CD4-positive, alpha-beta T cell (primary cell): ENCODE results near the gene NECTIN4. TPM values are rescaled to one million over a fixed set of nuclear protein-coding genes. Genes with fewer than 3 reads are reported as not detected.
"Not testable (repeated sequence)": the region's sequence is repeated elsewhere in the genome, so short reads cannot be mapped to it uniquely, and the experiment has no call there.

Source experiments
- ATAC-seq: fragments of 200-7000 bp; cut with Tn5 transposase; one replicate; pipeline ENCODE4 v1.10.0; 2022; ENCODE audit warnings: mild to moderate bottlenecking; ENCODE audit not compliant: poor library complexity
- CTCF ChIA-PET: fragments of 350-600 bp; sonication (Branson Sonifier 250); formaldehyde crosslinking; loops from one replicate; lab custom pipeline; 2021; ENCODE audit warnings: antibody characterized with exemption, inconsistent platforms; lab: Charles Lee
- POLR2A ChIA-PET: fragments of 350-600 bp; sonication (Branson Sonifier 250); formaldehyde crosslinking; loops from one replicate; lab custom pipeline; 2021; ENCODE audit warnings: antibody characterized with exemption, inconsistent platforms; lab: Charles Lee
- DNase-seq, 14 experiments: peaks; one replicate each; pipeline ENCODE4 v3.0.0-alpha.2; 2013 to 2020; ENCODE audit warnings: mixed read lengths in 2 of 14
- H3K27ac ChIP-seq, 2 donors: one replicate each; pipeline versions ENCODE4 v1.5.1 to v1.7.0; 2013; ENCODE audit warnings: low read length in 2 of 2, low read depth in 1 of 2, mild to moderate bottlenecking in 1 of 2
- H3K27me3 ChIP-seq, 2 experiments: 1 replicate in 1 of 2; 2 replicates in 1 of 2; pipeline versions ENCODE4 v1.6.1 to v1.7.0; 2013; ENCODE audit warnings: low read length in 2 of 2, control low read depth in 1 of 2, mild to moderate bottlenecking in 1 of 2, moderate library complexity in 1 of 2; ENCODE audit not compliant: insufficient read depth in 2 of 2, control insufficient read depth in 1 of 2
- H3K36me3 ChIP-seq: one replicate; pipeline ENCODE4 v1.6.1; 2013; ENCODE audit warnings: low read length, control low read depth; ENCODE audit not compliant: insufficient read depth
- H3K4me1 ChIP-seq: one replicate; pipeline ENCODE4 v1.6.1; 2013; ENCODE audit warnings: low read length, control low read depth; ENCODE audit not compliant: insufficient read depth
- H3K4me3 ChIP-seq: one replicate; pipeline ENCODE4 v1.5.1; 2013; ENCODE audit warnings: mild to moderate bottlenecking, low read length, moderate library complexity
- H3K9me3 ChIP-seq, 2 experiments: 1 replicate in 1 of 2; 2 replicates in 1 of 2; pipeline versions ENCODE4 v1.6.1 to v1.7.0; 2013; ENCODE audit warnings: low read length in 2 of 2, mild to moderate bottlenecking in 2 of 2, control low read depth in 1 of 2, moderate library complexity in 1 of 2; ENCODE audit not compliant: control insufficient read depth in 1 of 2, insufficient read depth in 1 of 2
- H3K27ac Mint-ChIP-seq: one replicate; pipeline ENCODE4 v1.8.0; 2020; ENCODE audit warnings: mixed read lengths
- H3K27me3 Mint-ChIP-seq: one replicate; pipeline ENCODE4 v1.8.0; 2021; ENCODE audit warnings: mixed read lengths
- H3K36me3 Mint-ChIP-seq: one replicate; pipeline ENCODE4 v1.8.0; 2021; ENCODE audit warnings: low read depth, mixed read lengths
- H3K4me1 Mint-ChIP-seq: one replicate; pipeline ENCODE4 v1.8.0; 2021; ENCODE audit warnings: low read depth, mixed read lengths
- H3K4me3 Mint-ChIP-seq: one replicate; pipeline ENCODE4 v1.8.0; 2020; ENCODE audit warnings: mild to moderate bottlenecking, mixed read lengths
- H3K9me3 Mint-ChIP-seq: one replicate; pipeline ENCODE4 v1.8.0; 2020; ENCODE audit warnings: mixed read lengths
- CTCF ChIP-seq: fragments of 200-600 bp; IDR thresholded peaks from one replicate; pipeline ENCODE4 v1.8.0; 2022; ENCODE audit warnings: antibody characterized with exemption, mild to moderate bottlenecking
- intact Hi-C, 2 experiments: fragments of 100-400 bp; cut with DNase I in 1 of 2; cut with micrococcal nuclease in 1 of 2; formaldehyde crosslinking; loops; one replicate each; pipeline versions ENCODE4 v1.15.1 to v1.9.0; 2023 to 2025; cut with DNase I, micrococcal nuclease
- total RNA-seq, 174 experiments: library from RNA in 2 of 174; stranded (reverse) in 2 of 174; gene quantifications; one replicate each; pipeline ENCODE4 v1.2.3 and lab custom pipeline; 2021 to 2026

The NECTIN4 gene
- total RNA-seq, 2 experiments from 2014 or later = 0.22 TPM

GRCh38 chr1:161033751-161034150 is 55.6 kb downstream of the NECTIN4 start:
- Mint-ChIP-seq H3K9me3 (no peaks in the 10 kb centered on the region), H3K27ac (no peak overlapping the region), H3K4me3 (no peak overlapping the region), H3K4me1 (peaks cover 17% of the 10 kb centered on the region), H3K27me3 (no peaks in the 10 kb centered on the region), H3K36me3 (peaks cover 4% of the 10 kb centered on the region)
- H3K4me3 ChIP-seq = no peak overlapping the region
- POLR2A ChIA-PET = interaction anchor here (1.3 kb wide), 1 partner anchor 12 kb away, joined by 5 read pairs; the partner anchor contains the start of gene USF1
- H3K36me3 ChIP-seq = no peaks in the 10 kb centered on the region
- ATAC-seq (no peak), DNase-seq (no peak)
- H3K4me1 ChIP-seq = peaks cover 17% of the 10 kb centered on the region
- CTCF ChIA-PET = interaction anchor here (1.4 kb wide), 1 partner anchor 44 kb away, joined by 5 read pairs; no protein-coding TSS in a partner anchor
- TF ChIP-seq CTCF = no peak
- H3K27ac ChIP-seq = no peak overlapping the region
- H3K27me3 ChIP-seq = no peaks in the 10 kb centered on the region
- intact Hi-C loops = no loop called here
- no peaks in the 10 kb centered on the region for H3K9me3 ChIP-seq

- no peak for TF ChIP-seq CTCF
- POLR2A ChIA-PET = interaction anchor here (0.6 to 1.4 kb wide), 4 partner anchors 11 to 366 kb away, joined by 3 to 6 read pairs (median 4); partner anchors contain the start of genes ARHGAP30, F11R and USF1
- H3K36me3 Mint-ChIP-seq = no peaks in the 10 kb centered on the region
- H3K36me3 ChIP-seq = no peaks in the 10 kb centered on the region
- H3K27ac ChIP-seq = no peak overlapping the region
- DNase-seq = no peak
- CTCF ChIA-PET = interaction anchor here (1.4 kb wide), 2 partner anchors 35 to 42 kb away, joined by 3 to 5 read pairs; no protein-coding TSS in a partner anchor
- H3K9me3 ChIP-seq = no peaks in the 10 kb centered on the region
- H3K9me3 Mint-ChIP-seq = no peaks in the 10 kb centered on the region
- H3K4me3 ChIP-seq = no peak overlapping the region
- ATAC-seq = no peak
- no peaks in the 10 kb centered on the region for H3K27me3 ChIP-seq
- no peak overlapping the region for H3K27ac Mint-ChIP-seq
- no peaks in the 10 kb centered on the region for H3K27me3 Mint-ChIP-seq
- H3K4me3 Mint-ChIP-seq = no peak overlapping the region
- peaks cover 5% of the 10 kb centered on the region for H3K4me1 ChIP-seq
- H3K4me1 Mint-ChIP-seq = peaks cover 10% of the 10 kb centered on the region
- intact Hi-C loops = no loop called here
Observed at GRCh38 chr1:161032409-161032808, 56.9 kb downstream of the NECTIN4 start.

GRCh38 chr1:161031874-161032273 is 57.5 kb downstream of the NECTIN4 start:
- Mint-ChIP-seq H3K27me3 (no peaks in the 10 kb centered on the region), H3K9me3 (no peaks in the 10 kb centered on the region), H3K27ac (no peak overlapping the region), H3K4me3 (no peak overlapping the region), H3K4me1 (peaks cover 6% of the 10 kb centered on the region), H3K36me3 (no peaks in the 10 kb centered on the region)
- Histone ChIP-seq H3K27ac (no peak overlapping the region), H3K4me3 (no peak overlapping the region), H3K4me1 (no peaks in the 10 kb centered on the region), H3K27me3 (no peaks in the 10 kb centered on the region), H3K9me3 (no peaks in the 10 kb centered on the region), H3K36me3 (no peaks in the 10 kb centered on the region)
- TF ChIP-seq CTCF = no peak
- no peak for ATAC-seq
- DNase-seq = no peak
- intact Hi-C loops = no loop called here
- POLR2A ChIA-PET = interaction anchor here (0.6 to 1.4 kb wide), 5 partner anchors 11 to 365 kb away, joined by 3 to 6 read pairs (median 4); partner anchors contain the start of genes ARHGAP30, F11R and USF1
- CTCF ChIA-PET = no interaction called here

- H3K9me3 ChIP-seq, H3K9me3 Mint-ChIP-seq, POLR2A ChIA-PET, H3K4me1 Mint-ChIP-seq, intact Hi-C loops, ATAC-seq, H3K27ac Mint-ChIP-seq, DNase-seq, H3K27me3 ChIP-seq, H3K36me3 ChIP-seq, H3K4me3 ChIP-seq, H3K27me3 Mint-ChIP-seq, H3K4me3 Mint-ChIP-seq, H3K36me3 Mint-ChIP-seq, H3K4me1 ChIP-seq, CTCF ChIA-PET, H3K27ac ChIP-seq: not testable (repeated sequence)
Observed at GRCh38 chr1:161029466-161029865, 59.9 kb downstream of the NECTIN4 start.

GRCh38 chr1:161026954-161027353 is 62.4 kb downstream of the NECTIN4 start:
- POLR2A ChIA-PET = interaction anchor here (0.6 to 1.9 kb wide), 4 partner anchors 13 to 18 kb away, joined by 3 to 8 read pairs (median 5); partner anchors contain the start of gene USF1
- intact Hi-C loops, H3K36me3 Mint-ChIP-seq: not testable (repeated sequence)

More at GRCh38 chr1:161026954-161027353, 62.4 kb downstream of the NECTIN4 start:
- not testable (repeated sequence) for H3K9me3 ChIP-seq, DNase-seq, H3K4me3 Mint-ChIP-seq, H3K27ac Mint-ChIP-seq, ATAC-seq, H3K4me3 ChIP-seq, H3K9me3 Mint-ChIP-seq, H3K27ac ChIP-seq, H3K36me3 ChIP-seq, H3K27me3 ChIP-seq, H3K4me1 Mint-ChIP-seq, H3K4me1 ChIP-seq, H3K27me3 Mint-ChIP-seq
- CTCF ChIA-PET = interaction anchor here (0.7 to 1.3 kb wide), 2 partner anchors 14 to 21 kb away, joined by 3 to 11 read pairs; no protein-coding TSS in a partner anchor
